ENCODE measurements around the gene KYAT1. TPM values are rescaled to one million over a fixed set of nuclear protein-coding genes. Genes with fewer than 3 reads are reported as not detected.

Gene KYAT1
- total RNA-seq, 2 experiments from 2014 or later, result 12.7 to 14.8 TPM

DNA sequence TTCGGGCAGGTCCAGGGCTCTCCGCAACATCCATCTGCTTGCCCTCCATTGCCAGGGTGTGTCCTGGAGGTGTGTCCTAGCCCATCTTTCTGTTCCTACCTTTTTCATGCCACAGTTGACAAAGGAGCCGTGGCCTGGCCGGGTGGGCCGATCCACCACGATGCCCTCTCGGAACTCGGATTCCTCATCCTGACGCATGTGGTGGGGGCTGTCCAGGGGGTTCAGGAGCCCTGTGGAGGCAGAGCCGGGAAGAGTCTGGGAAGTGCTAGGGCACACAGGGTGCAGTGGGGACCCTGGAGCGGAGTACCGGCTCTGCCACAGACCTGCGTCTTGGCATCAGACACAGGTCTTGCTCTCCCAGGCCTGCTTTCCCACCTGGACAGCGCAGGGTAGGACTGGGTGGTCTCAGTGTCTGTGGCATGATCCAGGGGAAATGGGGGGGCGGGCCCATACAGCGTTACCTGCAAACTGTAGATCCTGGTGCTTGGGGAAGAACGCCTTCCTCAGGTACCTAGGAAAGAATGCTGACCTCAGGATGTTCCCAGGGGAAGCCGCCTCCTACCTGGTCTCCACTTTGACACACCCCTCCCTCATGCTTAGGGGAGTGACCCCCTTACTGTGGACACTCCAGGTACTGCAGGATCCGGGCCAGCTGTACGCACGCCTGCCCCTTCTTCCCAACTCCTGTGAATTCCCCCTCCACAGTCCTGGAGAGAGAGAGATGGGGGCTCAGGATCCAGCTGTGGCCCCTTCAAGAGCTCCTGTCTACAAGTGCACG lies 55.6 kb downstream of the KYAT1 start:
- no peaks in the 10 kb centered on the region for H3K27me3 Mint-ChIP-seq
- no peak overlapping the region for H3K27ac Mint-ChIP-seq
- H3K9me3 Mint-ChIP-seq, result no peaks in the 10 kb centered on the region
- ChIA-PET POLR2A (interaction anchor here (1.6 kb wide), 1 partner anchor 8 kb away, joined by 10 read pairs; the partner anchor contains the start of gene ENDOG), CTCF (interaction anchor here (1.0 kb wide), 1 partner anchor 8 kb away, joined by 3 read pairs; no protein-coding TSS in a partner anchor)
- H3K36me3 Mint-ChIP-seq (ENCODE audit: low read depth), result peaks cover 50% of the 10 kb centered on the region
- peaks cover 26% of the 10 kb centered on the region for H3K4me1 Mint-ChIP-seq
- no peak overlapping the region for H3K4me3 Mint-ChIP-seq
- no peak for DNase-seq

DNA sequence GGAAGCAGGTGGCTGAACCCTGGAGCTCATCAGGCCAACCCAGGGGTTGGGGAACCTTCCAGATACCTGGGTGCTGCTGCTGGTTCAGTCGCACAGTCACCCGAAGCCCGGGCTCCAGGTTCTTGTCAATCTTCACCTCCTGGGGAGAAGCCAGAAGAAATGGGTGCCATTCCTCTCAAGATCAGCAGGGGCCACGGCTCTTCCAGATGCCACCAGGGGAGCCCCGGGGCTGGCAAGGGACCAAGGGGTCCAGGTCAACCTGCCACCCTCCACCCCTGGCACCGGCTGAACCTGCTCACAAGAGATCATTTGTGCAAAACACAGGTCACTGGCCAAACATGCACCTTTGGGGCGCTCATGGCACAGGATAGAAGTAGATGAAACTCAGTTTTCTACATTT lies 56.8 kb downstream of the KYAT1 start:
- H3K27ac Mint-ChIP-seq, result no peak overlapping the region
- no peaks in the 10 kb centered on the region for H3K27me3 Mint-ChIP-seq
- peaks cover 53% of the 10 kb centered on the region for H3K36me3 Mint-ChIP-seq (ENCODE audit: low read depth)
- H3K4me3 Mint-ChIP-seq, result no peak overlapping the region
- CTCF ChIA-PET, result no interaction called here
- no peak for DNase-seq
- peaks cover 26% of the 10 kb centered on the region for H3K4me1 Mint-ChIP-seq
- POLR2A ChIA-PET, result no interaction called here
- H3K9me3 Mint-ChIP-seq, result no peaks in the 10 kb centered on the region

DNA sequence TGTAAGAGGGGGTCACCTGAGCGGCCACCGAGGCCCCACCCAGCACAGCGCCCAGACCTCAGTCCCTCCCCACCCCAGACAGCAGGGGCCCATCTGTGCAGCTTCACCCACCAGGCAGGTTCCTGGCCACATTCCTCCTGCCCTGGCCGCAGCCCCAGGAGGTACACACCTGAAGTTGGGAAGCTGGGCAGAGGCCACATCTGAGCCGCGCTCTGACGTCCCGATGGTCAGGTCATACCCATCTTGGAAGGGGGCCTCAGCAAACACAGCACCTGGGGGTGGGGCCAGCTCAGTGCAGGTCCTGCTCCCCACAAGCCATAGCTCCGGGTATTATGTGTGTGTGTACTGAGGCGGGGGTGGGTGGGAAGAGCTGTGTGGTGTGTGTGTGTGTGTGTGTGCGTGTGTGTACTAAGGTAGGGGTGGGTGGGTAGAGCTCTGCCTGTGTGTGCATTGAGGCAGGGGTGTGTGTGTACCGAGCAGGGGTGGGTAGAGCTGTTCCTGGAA lies 57.8 kb downstream of the KYAT1 start:
- Mint-ChIP-seq H3K36me3 (ENCODE audit: low read depth) (peaks cover 49% of the 10 kb centered on the region), H3K4me3 (no peak overlapping the region), H3K27ac (no peak overlapping the region), H3K27me3 (no peaks in the 10 kb centered on the region), H3K9me3 (no peaks in the 10 kb centered on the region), H3K4me1 (peaks cover 28% of the 10 kb centered on the region)
- no peak for DNase-seq
- ChIA-PET POLR2A (no interaction called here), CTCF (no interaction called here)

DNA sequence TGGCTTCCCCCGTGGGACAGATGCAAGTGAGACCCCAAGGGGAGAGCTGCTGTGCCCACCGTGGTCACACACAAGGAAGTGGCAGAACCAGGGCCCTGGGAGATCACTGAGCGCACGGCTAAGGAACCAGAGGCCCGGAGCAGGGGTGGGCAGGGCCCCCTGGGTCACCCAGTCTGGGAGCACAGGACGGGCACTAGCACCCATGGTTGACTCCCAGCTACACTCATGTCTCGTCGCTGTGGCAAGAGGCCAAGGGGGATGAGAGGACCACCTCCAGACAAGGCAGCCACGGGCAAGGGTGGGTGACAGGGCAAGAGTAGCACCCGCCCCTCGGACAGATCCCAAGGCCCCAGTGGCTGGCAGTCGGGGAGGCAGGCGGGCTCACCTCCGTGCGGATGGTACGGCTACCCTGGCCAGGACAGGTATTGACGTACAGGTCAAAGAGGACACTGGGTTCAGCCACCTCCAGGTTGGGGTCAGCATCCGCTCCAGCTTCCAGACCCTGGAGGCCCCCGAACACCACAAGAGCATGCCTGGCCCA lies 58.3 kb downstream of the KYAT1 start:
- CTCF ChIA-PET, result no interaction called here
- Mint-ChIP-seq H3K27me3 (no peaks in the 10 kb centered on the region), H3K9me3 (no peaks in the 10 kb centered on the region), H3K36me3 (ENCODE audit: low read depth) (peaks cover 44% of the 10 kb centered on the region), H3K27ac (no peak overlapping the region), H3K4me3 (no peak overlapping the region), H3K4me1 (peaks cover 23% of the 10 kb centered on the region)
- no peak for DNase-seq
- POLR2A ChIA-PET, result no interaction called here

DNA sequence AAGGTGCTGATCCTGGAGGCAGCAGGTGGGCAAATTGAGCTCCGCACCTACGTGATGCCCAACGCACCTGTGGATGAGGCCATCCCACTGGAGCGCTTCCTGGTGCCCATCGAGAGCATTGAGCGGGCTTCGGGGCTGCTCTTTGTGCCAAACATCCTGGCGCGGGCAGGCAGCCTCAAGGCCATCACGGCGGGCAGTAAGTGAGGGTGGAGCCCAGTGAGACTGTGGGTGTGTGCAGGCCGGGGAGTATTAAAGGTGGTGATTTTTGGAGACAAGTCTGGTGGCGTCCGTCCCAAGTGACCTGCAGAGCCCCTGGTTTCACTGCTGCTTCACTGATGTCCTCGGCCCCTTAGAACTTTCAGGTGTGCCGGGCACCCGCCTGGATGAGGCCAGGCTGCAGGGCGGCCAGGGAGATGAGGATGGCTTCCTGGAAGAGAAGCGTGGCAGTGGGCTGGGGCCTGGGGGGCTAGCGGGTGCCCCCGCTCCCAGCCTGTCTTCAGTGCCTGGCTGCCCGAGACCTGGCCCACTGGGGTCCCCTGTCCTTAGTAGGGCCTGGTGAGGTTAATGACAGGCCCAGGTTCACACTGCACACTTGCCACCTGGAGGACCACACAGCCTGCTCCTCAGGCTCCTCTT lies 59.2 kb downstream of the KYAT1 start:
- Mint-ChIP-seq H3K27me3 (no peaks in the 10 kb centered on the region), H3K9me3 (no peaks in the 10 kb centered on the region), H3K4me3 (no peak overlapping the region), H3K4me1 (peaks cover 18% of the 10 kb centered on the region), H3K27ac (no peak overlapping the region), H3K36me3 (ENCODE audit: low read depth) (peaks cover 37% of the 10 kb centered on the region)
- DNase-seq, result no peak
- ChIA-PET CTCF (no interaction called here), POLR2A (no interaction called here)

DNA sequence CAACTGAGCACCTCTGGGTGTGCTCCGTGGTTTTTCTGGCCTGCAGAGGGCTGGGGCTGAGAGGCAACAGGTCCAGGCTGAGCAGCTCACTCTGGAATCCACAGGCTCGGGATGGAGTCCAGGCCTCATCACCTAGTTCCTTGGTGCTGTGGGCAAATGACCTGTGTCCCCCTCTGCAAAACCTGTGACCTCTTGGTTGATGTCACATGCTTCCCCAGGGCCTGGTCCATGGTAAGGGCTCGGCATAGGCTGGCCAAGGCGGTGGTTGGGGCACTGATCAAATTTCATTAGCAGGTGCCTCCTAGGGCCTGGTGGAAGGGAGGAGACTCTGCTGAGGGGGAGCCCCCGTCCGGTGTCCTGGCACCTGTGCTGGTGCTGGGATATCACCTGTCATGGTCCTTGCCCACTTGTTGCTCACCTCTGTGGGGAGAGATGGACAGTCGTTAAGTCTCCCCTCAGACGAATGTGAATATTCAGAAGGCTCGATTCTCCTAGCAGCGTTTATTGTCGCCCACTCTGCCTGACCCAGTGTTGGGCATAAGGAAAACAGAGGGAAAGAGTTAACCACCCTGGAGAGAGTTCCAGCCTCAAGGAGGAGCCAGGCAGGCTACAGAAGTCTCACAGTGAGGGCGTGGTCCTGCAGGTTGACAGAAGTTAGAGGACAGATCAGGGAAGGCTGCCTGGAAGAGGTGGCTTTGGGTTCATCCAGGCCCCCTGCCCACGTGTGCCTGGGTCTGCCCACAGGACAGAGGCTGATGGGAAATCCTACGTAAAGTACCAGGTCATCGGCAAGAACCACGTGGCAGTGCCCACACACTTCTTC lies 60.0 kb downstream of the KYAT1 start:
- no peak overlapping the region for H3K4me3 Mint-ChIP-seq
- POLR2A ChIA-PET, result interaction anchor here (0.8 to 4.9 kb wide), 2 partner anchors 8 to 98 kb away, joined by 3 to 37 read pairs; partner anchors contain the start of genes SPOUT1 and ZDHHC12
- no peak for DNase-seq
- H3K36me3 Mint-ChIP-seq (ENCODE audit: low read depth), result peaks cover 31% of the 10 kb centered on the region
- no peaks in the 10 kb centered on the region for H3K27me3 Mint-ChIP-seq
- no peak overlapping the region for H3K27ac Mint-ChIP-seq
- H3K4me1 Mint-ChIP-seq, result peaks cover 16% of the 10 kb centered on the region
- H3K9me3 Mint-ChIP-seq, result no peaks in the 10 kb centered on the region
- CTCF ChIA-PET, result no interaction called here

DNA sequence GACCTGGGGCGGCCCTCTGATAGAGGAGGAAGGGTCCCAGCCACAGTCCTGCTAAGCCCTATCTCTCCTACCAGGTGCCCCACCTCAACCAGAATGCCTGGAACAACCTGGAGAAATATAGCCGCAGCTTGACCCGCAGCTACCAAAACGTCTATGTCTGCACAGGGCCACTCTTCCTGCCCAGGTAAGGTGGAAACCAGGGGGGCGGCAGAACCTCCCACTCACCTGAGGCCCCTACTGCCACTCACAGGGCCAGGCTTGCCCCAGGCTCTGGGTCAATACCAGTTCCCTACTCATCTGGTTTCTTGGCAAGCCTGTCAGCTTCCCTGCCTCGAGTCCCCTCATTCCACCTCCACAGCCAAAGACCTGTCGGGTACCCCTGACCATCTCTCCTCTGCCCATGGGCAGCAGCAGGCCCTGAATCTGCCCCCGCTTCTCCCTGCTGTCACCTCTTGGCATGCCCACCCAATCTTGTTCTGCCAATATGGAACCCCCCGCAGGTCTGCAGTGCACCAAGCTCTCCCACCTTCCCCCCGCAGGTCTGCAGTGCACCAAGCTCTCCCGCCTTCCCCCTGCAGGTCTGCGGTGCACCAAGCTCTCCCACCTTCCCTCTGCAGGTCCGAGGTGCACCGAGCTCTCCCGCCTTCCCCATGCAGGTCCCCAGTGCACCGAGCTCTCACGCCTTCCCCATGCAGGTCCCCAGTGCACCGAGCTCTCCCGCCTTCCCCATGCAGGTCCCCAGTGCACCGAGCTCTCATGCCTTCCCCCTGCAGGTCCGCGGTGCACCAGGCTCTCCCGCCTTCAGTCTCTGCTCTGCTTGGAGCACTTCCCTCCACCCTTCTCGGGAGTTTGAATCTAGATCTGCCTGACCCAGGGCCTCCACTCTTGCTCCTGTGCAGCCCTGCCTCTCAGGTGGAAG lies 60.8 kb downstream of the KYAT1 start:
- H3K9me3 Mint-ChIP-seq, result no peaks in the 10 kb centered on the region
- H3K36me3 Mint-ChIP-seq (ENCODE audit: low read depth), result peaks cover 25% of the 10 kb centered on the region
- peak overlapping the region; percentile 24 for H3K4me3 Mint-ChIP-seq
- H3K4me1 Mint-ChIP-seq, result peaks cover 16% of the 10 kb centered on the region
- ChIA-PET CTCF (interaction anchor here (3.9 kb wide), 1 partner anchor 9 kb away, joined by 59 read pairs; the partner anchor contains the start of gene SPOUT1), POLR2A (interaction anchor here (0.8 to 4.9 kb wide), 2 partner anchors 9 to 97 kb away, joined by 3 to 37 read pairs; partner anchors contain the start of genes SPOUT1 and ZDHHC12)
- H3K27me3 Mint-ChIP-seq, result no peaks in the 10 kb centered on the region
- no peak for DNase-seq
- H3K27ac Mint-ChIP-seq, result no peak overlapping the region

DNA sequence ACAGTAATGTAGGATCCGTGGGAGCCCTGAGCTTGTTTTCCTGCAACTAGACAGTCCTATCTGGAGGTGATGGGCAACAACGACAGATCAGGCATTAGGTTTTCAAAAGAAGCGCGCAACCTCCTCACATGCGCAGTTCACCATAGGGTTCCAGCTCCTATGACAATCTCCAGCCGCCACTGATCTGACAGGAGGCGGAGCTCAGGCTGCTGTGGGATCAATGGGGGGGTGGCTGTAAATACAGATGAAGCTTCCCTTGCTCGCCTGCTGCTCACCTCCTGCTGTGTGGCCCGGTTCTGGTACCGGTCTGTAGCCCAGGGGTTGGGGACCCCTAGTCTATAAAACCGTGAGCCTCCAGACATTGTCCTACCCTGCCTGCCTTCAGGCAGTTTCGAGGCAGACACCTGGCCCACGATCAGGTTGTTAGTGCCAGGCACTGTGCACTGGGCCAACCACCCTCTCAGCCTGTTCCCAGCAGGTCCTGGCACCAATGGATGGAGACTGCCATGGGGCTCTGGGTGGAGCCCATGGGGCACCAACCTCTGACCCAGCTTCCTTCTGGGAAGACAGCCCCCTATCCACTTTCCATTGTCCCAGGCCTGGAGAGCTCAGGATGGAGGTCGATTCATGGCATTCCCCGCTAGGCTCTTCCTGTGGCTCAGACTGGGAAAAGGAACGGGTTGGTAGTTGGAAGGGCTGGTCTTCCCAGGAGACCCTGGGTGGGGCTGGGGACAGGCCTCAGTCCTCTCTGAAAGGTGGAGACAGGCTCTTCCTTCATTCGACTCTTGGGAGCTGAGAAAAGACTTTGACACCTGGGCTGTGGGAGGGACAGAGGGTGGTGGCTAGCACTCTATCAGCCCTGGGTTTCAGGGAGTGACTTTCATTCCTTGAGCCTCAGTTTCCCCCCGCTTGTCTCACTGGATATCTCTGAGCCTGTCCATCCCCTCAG lies 61.8 kb downstream of the KYAT1 start:
- H3K9me3 Mint-ChIP-seq, result no peaks in the 10 kb centered on the region
- H3K36me3 Mint-ChIP-seq (ENCODE audit: low read depth), result peaks cover 19% of the 10 kb centered on the region
- H3K27ac Mint-ChIP-seq, result no peak overlapping the region
- H3K27me3 Mint-ChIP-seq, result no peaks in the 10 kb centered on the region
- peak overlapping the region; percentile 76 for H3K4me3 Mint-ChIP-seq
- POLR2A ChIA-PET, result interaction anchor here (0.8 to 4.9 kb wide), 6 partner anchors 10 to 171 kb away, joined by 3 to 37 read pairs (median 5); partner anchors contain the start of genes SPOUT1 and ZDHHC12
- CTCF ChIA-PET, result interaction anchor here (0.6 to 3.9 kb wide), 4 partner anchors 10 to 261 kb away, joined by 3 to 59 read pairs (median 6); partner anchors contain the start of genes DOLPP1 and SPOUT1
- H3K4me1 Mint-ChIP-seq, result peaks cover 16% of the 10 kb centered on the region
- no peak for DNase-seq

DNA sequence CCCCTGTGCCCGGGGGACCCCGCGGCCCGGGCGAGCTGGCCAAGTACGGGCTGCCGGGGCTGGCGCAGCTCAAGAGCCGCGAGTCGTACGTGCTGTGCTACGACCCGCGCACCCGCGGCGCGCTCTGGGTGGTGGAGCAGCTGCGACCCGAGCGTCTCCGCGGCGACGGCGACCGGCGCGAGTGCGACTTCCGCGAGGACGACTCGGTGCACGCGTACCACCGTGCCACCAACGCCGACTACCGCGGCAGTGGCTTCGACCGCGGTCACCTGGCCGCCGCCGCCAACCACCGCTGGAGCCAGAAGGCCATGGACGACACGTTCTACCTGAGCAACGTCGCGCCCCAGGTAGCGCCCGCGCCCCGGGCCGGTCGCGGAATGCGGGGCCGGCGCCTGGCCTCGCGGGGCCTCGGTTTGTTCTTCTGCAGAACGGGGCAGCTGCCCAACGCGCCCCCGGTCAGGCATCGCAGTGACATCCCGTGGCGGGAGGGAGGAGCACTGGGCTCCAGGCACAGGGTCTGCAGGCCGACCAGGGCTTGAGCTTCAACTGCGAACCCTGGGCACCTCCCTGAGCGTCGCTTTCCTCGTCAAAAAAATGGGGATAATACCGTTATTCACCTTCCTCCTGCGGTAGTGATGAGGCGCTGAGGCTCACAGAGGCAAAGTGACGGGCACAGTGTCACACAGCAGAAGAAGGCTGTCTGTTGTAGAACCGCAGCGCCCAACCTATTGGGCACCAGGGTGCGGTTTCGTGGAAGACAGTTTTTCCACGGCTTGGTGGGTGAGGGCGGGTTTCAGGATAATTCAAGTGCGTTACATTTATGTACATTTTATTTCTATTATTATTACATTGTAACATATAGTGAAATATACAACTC lies 62.7 kb downstream of the KYAT1 start:
- ChIA-PET CTCF (interaction anchor here (0.6 to 3.9 kb wide), 48 partner anchors 8 to 807 kb away, joined by 3 to 59 read pairs (median 4); partner anchors contain the start of genes DOLK, DOLPP1, DYNC2I2 and KYAT1), POLR2A (interaction anchor here (0.6 to 4.9 kb wide), 17 partner anchors 8 to 266 kb away, joined by 3 to 37 read pairs (median 5); partner anchors contain the start of genes DOLPP1, SET, SPOUT1 and ZDHHC12)
- H3K36me3 Mint-ChIP-seq (ENCODE audit: low read depth), result peaks cover 18% of the 10 kb centered on the region
- peak; percentile 45 for DNase-seq
- H3K27me3 Mint-ChIP-seq, result no peaks in the 10 kb centered on the region
- peak overlapping the region; percentile 73 for H3K27ac Mint-ChIP-seq
- H3K9me3 Mint-ChIP-seq, result no peaks in the 10 kb centered on the region
- peaks cover 16% of the 10 kb centered on the region for H3K4me1 Mint-ChIP-seq
- peak overlapping the region; percentile 76 for H3K4me3 Mint-ChIP-seq

All from activated CD4-positive, alpha-beta memory T cell treated with anti-CD3 and anti-CD28 coated beads, Interleukin-2, amount 10 ng/mL, durations not matched to agents 7 days and 5 days (primary cell).